Measurements from ENCODE around the gene MOSMO.
"Not testable (repeated sequence)": the region's sequence is repeated elsewhere in the genome, so short reads cannot be mapped to it uniquely, and the experiment has no call there.

MOSMO gene

DNA sequence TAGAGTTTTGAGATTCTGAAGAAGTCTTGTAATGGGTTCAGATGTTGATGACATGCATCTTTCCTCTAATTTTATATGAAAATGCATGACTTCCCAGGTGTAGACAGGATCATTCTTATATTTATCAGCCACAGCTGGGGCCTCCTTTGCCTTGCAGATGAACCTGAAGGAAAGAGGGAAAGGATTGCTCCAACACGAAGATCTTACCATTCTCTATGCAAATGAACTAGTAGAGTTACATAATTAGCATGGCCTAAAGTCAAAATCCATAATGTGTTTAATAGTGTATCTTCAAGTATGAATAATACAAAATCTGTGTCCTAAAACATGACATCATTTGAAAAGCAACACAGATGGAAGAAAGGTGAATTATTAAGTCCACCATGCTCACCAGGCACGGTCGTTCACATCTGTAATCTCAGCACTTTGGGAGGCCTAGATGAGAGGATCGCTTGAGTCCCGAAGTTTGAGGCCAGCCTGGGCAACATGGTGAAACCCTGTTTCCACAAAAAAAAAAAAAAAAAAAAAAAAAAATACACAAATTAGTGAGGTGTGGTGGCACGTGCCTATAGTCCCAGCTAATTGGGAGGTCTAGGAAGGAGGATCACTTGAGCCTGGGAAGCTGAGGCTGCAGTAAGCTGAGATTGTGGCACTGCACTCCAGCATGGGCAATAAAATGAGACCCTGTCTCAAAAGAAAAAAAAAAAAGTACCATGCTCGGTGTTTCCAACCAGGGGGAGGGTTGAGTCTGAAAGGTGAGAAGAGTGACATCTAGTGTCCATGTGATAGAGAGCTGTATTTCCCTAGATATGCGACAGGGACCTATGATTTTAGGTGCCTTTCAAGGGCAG lies 90.7 kb downstream of the MOSMO start:
- DNase-seq = no peak

DNA sequence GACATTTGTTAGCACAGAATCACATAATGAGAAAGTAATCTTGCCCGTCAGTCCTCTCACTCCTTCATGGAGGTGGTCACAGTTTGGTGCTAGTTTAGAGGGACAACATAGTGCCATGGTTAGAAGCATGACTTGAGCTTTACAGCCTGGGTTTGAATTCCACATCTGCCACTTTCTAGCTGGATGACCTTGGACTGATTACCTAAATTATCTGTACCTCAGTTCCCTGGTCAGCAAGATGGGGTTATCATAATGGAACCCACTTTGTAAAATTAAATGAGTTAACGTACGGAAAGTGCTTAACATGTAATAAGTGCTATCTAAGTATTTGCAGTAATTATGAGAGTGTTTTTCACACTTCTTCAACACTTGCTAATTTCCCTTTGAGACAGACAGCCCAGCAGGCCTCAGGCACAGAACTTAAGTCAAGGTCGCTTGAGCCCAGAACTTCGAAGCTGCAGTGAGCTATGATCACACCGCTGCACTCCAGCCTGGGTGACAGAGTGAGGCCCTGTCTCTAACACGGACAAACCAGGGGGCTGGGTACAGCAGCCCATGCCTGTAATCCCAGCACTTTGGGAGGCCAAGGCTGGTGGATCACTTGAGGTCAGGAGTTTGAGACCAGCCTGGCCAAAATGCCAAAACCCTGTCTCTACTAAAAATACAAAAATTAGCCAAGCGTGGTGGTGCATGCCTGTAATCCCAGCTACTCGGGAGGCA lies 91.5 kb downstream of the MOSMO start:
- DNase-seq = no peak

DNA sequence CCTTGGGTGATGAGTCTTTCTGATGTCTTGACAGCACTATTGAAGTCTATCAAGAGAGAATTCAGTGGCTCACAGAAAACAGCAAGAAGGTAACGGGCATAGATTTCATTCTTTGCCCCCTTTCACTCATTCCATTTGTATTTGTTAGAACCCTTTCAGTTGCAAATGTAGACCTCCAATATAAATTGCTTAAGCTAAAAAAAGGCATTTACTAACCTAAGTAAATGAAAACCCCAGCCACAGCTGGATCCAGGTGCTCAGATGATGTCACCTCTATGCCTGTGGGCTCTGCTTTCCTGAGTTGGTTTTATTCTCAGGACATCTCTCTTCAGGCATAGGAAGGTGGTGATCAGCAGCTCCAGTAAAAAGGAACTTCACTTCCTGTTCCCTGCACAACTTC lies 95.5 kb downstream of the MOSMO start:
- DNase-seq = no peak

DNA sequence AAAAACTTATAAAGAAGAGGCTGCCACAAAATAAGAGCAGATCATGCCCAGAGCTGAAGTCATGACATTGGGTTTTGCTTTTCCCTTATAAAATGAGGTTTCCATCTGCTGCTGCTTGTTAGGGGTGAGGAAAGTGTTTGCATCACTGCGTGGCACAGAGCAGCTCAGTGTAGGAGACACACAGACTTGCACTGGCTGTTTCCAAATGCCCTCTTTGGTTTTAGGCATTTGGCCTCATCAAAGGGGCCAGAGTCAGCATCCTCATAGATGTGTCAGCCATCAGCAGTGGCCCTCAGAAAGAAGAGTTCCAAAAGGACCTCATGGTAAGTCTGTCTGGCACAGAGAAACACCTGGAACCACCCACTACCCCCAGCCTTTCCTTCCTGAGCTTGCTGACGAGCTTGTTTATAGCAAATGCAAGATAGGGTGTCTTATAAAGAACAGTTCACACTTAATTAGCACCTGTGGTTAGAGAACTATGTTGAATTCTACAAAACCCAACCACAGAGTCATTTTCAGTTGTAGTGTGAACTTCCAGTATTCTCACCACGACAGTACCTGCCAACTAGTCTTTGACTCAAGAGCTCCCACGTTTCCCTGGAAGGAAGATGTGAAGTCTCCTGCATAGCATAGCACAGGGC lies 101.5 kb downstream of the MOSMO start:
- no peak for DNase-seq

DNA sequence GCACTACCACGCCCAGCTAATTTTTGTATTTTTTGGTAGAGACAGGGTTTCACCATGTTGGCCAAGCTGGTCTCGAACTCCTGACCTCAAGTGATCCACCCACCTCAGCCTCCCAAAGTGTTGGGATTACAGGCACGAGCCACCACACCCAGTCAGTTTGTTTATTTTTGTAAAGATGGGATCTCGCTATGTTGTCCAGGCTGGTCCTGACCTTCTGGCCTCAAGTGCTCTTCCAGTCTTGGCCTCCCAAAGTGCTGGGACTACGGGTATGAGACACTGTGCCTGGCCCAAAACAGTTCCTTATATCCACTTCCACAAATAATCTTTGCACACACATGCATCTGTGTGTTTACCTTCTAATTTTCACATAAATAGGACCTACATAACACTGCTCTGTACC lies 103.7 kb downstream of the MOSMO start:
- DNase-seq = not testable (repeated sequence)

DNA sequence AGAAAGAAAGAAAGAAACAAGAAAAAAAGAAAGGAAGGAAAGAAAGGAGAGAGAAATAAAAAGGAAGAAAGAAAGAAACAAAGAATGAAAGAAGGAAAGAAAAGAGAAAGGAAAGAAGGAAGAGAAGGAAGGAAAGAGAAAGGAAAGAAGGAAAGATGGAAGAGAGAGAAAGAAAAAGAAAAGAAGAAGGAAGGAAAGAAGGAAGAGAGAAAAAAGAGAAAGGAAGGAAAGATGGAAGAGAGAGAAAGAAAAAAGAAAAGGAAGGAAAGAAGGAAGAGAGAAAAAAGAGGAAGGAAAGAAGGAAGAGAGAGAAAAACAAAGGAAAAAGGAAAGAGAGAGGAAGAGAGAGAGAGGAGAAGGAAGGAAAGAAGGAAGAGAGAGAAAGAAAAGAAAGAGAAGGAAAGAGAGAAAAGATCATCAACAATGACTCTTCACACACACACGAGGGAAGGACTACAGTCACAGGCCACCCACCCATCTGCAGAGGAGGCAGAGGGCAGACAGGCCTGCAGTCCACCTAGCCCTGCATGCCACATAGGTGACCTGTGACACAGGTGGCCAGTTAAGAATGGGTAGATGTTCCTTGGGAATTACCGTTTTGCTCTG lies 108.3 kb downstream of the MOSMO start:
- no peak for DNase-seq

DNA sequence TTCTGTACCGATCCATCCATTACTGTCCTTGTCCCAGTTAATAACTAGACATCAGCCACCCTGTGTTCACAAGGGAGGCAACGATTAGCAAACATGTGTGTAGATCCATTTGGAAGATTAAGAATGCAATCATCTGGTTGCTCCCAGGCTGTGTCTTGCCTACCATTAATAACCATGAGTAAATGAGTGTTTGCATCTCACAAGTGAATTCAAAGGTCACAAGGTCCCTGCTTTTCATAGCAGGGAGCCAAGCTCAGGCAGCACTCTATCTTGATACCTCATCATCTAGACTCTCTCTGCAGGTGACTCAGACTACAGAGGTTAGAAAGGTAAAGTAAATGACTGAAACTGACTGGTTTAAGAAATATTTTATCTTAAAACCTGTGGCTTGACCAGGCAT lies 109.7 kb downstream of the MOSMO start:
- no peak for DNase-seq

DNA sequence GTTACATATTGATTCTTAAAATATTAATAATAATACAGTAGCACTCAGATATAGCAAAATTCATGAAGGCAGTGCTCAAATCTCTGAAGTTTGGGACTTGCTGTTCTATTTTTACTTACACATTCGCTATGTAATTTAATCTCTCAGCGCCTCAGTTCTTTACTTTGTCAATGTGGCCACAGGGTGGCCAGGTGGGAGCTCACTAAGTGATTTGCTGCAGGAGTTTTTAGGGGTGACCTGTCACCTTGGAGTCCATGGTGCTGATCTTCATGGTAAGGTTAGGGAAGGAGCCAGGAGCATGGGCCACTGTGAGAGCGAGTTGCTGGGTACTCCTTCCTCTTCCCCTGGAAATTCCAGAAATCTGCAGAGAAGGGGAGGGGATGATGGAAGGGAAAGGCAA lies 112.5 kb downstream of the MOSMO start:
- DNase-seq = no peak

DNA sequence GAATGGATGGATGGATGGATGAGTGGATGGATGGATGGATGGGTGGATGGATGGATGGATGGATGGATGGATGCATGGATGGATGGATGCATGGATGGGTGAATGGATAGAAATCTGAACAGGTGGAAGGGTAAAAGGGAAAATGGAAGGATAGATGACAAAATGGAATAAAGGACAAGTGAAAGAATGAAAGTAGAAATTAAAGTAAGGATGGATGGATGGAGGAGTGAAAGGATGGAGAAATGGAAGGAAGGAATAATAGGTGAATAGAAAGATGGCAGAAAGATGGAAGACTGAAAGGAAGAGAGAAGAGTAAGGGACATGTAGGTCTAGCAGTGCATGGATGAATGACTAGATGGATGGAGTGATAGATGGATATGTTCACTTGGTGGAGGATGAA lies 114.3 kb downstream of the MOSMO start:
- no peak for DNase-seq

DNA sequence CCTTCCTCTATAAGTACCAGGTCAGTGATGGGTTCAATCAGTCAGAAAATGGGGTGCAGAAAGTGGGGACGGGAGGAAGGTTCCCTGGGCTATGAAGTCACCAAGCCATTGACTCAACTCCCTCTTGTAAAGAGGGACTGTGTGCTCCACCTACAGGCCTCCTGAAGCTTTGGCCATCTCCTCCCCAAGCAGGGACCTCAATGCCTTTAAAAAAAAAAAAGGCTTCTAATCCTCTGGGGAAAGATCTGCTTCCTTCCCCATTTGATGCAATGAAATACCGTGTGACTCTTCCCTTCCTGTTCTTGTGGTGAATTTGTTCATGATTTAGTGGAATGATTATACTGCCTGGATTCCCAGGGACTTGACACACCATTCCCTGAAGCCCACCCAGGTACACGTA lies 115.2 kb downstream of the MOSMO start:
- DNase-seq = no peak

DNA sequence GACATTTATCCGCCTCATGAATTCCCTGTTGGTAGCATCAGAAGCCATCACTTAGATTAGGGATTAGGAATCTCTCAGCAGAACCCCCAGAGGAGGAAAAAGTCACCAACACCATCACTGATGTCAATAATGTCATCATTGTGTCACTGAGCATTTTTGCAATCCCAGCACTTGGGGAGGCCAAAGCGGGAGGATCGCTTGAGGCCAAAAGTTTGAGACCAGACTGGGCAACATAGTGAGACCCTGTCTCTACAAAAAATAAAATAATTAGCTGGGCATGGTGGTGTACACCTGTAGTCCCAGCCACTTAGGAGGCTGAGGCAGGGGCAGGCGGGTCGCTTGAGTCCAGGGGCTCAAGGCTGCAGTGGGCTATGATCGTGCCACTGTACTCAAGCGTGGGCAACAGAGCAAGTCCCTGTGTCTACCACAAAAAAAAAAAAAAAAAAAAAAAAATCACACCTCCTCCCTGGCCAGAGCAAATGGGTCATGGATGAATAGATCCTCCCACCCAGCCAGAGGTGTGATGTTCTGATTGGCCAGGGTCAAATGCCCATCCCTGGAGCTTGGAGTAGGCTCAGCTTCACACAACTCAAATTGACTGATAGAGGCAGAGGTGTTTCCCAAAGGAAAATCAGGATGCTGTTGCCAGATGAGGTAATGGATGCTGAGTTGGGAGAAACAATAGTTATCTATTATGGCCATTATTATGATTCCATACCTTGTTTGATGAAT lies 116.0 kb downstream of the MOSMO start:
- DNase-seq = no peak

DNA sequence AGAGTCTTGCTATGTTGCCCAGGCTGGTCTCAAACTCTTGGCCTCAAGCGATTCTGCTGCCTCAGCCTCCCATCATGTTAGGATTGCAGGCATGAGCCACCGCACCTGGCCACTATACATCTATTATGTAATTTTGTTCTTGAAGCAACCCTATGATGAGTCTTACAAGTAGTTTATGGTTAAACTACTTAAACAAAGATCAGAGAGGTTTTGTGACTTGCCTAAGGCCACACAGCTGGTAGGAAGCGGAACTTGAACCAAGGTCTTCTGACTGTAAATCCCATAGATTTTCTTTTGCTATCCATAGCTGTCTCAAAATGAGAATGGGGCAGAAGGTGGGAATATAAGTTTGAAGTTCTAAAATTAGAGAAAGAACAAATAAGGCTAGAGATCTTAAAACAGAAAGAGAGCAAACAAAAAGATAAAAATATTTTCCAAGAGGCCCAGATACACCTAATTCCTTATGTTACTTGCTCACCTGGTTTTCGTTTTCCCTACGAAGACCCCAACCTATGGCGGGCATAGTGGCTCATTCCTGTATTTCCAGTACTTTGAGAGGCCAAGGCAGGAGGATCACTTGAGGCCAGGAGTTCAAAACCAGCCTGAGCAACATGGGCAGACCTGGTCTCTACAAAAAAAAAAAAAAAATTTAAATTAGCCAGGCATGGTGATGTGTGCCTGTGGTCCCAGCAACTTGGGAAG lies 116.8 kb downstream of the MOSMO start:
- no peak for DNase-seq

DNA sequence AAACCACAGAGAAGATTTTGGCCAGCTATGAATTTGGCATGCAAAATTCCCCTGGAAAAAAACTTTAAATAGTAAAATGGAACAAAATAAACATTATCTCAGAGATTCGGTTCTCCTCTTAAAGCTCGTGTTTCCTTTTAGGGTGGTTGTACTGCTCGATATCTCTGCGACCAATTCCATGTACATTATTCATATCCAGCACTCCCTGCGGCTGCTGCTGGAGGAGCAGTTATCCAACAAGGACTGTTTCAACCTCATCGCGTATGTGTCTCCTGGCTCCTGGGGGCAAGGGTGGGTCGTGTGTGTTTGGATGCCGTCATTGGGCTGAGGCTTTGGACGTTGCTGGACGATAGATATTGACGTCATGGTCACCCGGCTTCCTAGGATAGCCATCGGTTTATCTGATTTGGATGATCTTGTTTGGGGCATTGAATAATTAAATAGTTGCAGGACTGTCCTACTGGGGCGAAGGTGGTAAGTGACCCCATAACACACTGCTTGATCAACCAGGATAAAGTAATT lies 118.2 kb downstream of the MOSMO start:
- DNase-seq = no peak

DNA sequence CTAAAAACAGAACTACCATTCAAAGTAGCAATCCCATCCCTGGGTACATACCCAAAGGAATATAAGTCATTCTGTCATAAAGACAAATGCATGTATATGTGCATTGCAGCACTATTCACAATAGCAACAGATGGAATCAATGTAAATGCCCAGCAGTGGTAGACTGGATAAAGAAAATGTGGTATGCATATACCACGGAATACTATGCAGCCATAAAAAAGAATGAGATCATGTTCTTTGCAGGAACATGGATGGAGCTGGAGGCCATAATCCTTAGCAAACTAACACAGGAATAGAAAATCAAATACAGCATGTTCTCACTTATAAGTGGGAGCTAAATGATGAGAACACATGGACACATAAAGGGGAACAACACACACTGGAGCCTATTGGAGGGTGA lies 120.6 kb downstream of the MOSMO start:
- DNase-seq = not testable (repeated sequence)

DNA sequence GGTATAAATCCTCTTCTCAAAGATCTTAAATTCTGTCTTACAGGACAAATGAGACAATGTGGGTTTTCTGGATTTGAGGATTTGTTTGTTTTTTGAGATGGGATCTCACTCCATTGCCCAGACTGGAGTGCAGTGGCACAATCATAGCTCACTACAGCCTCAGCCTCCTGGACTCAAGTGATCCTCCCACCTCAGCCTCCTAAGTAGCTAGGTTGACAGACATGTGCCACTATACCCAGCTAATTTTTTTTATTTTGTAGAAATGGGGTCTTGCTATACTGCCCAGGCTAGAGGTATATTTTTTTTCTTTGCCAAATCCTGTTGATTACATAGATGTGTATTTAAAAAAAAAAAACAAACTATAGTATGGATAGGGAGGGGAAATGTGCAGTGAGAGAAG lies 122.6 kb downstream of the MOSMO start:
- no peak for DNase-seq

DNA sequence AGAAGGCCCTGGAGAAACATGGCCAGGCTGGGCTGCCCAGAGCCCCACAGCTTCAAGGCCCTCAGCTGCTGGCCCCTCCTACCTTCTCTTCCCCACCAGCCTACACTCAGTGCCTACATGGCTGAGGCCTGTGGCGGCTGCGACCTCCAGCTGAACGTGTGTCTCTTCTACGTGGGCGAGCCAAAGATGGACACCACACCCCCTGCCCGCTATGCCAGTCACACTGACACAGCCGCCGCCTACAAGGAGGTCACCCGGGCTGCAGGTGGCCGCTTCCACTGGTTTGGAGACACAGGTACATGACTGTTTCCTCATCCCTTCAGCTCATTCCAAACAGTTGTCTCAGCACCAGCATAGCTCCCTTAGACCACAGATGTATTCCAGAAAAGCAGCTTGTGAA lies 124.9 kb downstream of the MOSMO start:
- no peak for DNase-seq
